ENCODE data around the gene NCOR2. TPM values are rescaled to one million over a fixed set of nuclear protein-coding genes. Genes with fewer than 3 reads are reported as not detected.

Gene NCOR2
- total RNA-seq, 1 experiment from 2014 or later, result 326 TPM

DNA sequence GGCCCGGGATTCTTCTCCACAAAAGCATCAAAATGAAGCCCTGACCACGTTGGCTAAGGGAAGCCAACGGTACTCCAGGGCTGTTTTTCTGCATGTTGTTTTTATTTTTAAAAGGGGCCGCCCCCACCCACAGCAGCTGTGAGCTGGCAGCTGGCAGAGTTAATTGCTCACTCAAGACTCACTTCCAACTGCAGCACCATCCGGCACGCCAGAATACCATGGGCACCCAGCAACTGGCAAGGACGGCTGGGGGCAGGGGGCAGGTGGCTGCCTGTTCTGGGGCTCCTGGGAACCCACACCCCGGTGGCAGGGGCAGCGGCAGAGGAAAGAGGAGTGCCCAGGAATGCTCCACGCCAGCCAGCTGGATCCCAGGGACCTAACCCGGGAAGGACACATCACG is 44.3 kb downstream of the NCOR2 start (continued):
- TF ChIP-seq ZNF512 (CRISPR knock-in tag; IDR thresholded peaks at IDR 0.05; ENCODE audit: borderline replicate concordance) (no peak), TEAD1 (CRISPR knock-in tag; IDR thresholded peaks at IDR 0.05) (no peak)

GRCh38 chr12:124520907-124521306 is 46.5 kb downstream of the NCOR2 start:
- TF ChIP-seq TEAD1 (CRISPR knock-in tag; IDR thresholded peaks at IDR 0.05) (no peak), GABPB1 (CRISPR knock-in tag; IDR thresholded peaks at IDR 0.05) (no peak), PRRX2 (CRISPR knock-in tag; IDR thresholded peaks at IDR 0.05) (no peak), ZNF512 (CRISPR knock-in tag; IDR thresholded peaks at IDR 0.05; ENCODE audit: borderline replicate concordance) (no peak), GTF2I (CRISPR knock-in tag; conservative IDR thresholded peaks at IDR 0.05) (no peak), FOXJ3 (CRISPR knock-in tag; IDR thresholded peaks at IDR 0.05; ENCODE audit: borderline replicate concordance) (no peak), NFYB (CRISPR knock-in tag; conservative IDR thresholded peaks at IDR 0.05; ENCODE audit: low read depth) (no peak), EMX1 (CRISPR knock-in tag; IDR thresholded peaks at IDR 0.05) (no peak)
- TF ChIP-seq, protein P1, sequence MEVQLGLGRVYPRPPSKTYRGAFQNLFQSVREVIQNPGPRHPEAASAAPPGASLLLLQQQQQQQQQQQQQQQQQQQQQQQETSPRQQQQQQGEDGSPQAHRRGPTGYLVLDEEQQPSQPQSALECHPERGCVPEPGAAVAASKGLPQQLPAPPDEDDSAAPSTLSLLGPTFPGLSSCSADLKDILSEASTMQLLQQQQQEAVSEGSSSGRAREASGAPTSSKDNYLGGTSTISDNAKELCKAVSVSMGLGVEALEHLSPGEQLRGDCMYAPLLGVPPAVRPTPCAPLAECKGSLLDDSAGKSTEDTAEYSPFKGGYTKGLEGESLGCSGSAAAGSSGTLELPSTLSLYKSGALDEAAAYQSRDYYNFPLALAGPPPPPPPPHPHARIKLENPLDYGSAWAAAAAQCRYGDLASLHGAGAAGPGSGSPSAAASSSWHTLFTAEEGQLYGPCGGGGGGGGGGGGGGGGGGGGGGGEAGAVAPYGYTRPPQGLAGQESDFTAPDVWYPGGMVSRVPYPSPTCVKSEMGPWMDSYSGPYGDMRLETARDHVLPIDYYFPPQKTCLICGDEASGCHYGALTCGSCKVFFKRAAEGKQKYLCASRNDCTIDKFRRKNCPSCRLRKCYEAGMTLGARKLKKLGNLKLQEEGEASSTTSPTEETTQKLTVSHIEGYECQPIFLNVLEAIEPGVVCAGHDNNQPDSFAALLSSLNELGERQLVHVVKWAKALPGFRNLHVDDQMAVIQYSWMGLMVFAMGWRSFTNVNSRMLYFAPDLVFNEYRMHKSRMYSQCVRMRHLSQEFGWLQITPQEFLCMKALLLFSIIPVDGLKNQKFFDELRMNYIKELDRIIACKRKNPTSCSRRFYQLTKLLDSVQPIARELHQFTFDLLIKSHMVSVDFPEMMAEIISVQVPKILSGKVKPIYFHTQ (CRISPR knock-in tag; IDR thresholded peaks at IDR 0.05), result no peak
- TF ChIP-seq, protein P2, sequence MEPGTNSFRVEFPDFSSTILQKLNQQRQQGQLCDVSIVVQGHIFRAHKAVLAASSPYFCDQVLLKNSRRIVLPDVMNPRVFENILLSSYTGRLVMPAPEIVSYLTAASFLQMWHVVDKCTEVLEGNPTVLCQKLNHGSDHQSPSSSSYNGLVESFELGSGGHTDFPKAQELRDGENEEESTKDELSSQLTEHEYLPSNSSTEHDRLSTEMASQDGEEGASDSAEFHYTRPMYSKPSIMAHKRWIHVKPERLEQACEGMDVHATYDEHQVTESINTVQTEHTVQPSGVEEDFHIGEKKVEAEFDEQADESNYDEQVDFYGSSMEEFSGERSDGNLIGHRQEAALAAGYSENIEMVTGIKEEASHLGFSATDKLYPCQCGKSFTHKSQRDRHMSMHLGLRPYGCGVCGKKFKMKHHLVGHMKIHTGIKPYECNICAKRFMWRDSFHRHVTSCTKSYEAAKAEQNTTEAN (CRISPR knock-in tag; IDR thresholded peaks at IDR 0.05), result no peak
- TF ChIP-seq, protein P3, sequence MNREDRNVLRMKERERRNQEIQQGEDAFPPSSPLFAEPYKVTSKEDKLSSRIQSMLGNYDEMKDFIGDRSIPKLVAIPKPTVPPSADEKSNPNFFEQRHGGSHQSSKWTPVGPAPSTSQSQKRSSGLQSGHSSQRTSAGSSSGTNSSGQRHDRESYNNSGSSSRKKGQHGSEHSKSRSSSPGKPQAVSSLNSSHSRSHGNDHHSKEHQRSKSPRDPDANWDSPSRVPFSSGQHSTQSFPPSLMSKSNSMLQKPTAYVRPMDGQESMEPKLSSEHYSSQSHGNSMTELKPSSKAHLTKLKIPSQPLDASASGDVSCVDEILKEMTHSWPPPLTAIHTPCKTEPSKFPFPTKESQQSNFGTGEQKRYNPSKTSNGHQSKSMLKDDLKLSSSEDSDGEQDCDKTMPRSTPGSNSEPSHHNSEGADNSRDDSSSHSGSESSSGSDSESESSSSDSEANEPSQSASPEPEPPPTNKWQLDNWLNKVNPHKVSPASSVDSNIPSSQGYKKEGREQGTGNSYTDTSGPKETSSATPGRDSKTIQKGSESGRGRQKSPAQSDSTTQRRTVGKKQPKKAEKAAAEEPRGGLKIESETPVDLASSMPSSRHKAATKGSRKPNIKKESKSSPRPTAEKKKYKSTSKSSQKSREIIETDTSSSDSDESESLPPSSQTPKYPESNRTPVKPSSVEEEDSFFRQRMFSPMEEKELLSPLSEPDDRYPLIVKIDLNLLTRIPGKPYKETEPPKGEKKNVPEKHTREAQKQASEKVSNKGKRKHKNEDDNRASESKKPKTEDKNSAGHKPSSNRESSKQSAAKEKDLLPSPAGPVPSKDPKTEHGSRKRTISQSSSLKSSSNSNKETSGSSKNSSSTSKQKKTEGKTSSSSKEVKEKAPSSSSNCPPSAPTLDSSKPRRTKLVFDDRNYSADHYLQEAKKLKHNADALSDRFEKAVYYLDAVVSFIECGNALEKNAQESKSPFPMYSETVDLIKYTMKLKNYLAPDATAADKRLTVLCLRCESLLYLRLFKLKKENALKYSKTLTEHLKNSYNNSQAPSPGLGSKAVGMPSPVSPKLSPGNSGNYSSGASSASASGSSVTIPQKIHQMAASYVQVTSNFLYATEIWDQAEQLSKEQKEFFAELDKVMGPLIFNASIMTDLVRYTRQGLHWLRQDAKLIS (CRISPR knock-in tag; IDR thresholded peaks at IDR 0.05; ENCODE audit: borderline replicate concordance), result no peak
- TF ChIP-seq, protein P4, sequence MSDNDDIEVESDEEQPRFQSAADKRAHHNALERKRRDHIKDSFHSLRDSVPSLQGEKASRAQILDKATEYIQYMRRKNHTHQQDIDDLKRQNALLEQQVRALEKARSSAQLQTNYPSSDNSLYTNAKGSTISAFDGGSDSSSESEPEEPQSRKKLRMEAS (CRISPR knock-in tag; IDR thresholded peaks at IDR 0.05), result no peak
- TF ChIP-seq, protein P5, sequence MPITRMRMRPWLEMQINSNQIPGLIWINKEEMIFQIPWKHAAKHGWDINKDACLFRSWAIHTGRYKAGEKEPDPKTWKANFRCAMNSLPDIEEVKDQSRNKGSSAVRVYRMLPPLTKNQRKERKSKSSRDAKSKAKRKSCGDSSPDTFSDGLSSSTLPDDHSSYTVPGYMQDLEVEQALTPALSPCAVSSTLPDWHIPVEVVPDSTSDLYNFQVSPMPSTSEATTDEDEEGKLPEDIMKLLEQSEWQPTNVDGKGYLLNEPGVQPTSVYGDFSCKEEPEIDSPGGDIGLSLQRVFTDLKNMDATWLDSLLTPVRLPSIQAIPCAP (CRISPR knock-in tag; IDR thresholded peaks at IDR 0.05), result no peak
- ChIA-PET CTCF (interaction anchor here (1.6 kb wide), 1 partner anchor 8 kb away, joined by 3 read pairs; no protein-coding TSS in a partner anchor), POLR2A (no interaction called here)
- peaks cover 31% of the 10 kb centered on the region for H3K4me1 Mint-ChIP-seq
- no peaks in the 10 kb centered on the region; the same call in 1 of the 2 replicates for H3K36me3 Mint-ChIP-seq
- H3K27ac Mint-ChIP-seq, result peak overlapping the region; percentile 31
- DNase-seq (ENCODE audit: low spot score) (no peak), ATAC-seq (no peak)
- no peak overlapping the region for H3K4me3 Mint-ChIP-seq
- no peaks in the 10 kb centered on the region for H3K9me3 Mint-ChIP-seq
- no peaks in the 10 kb centered on the region for H3K27me3 Mint-ChIP-seq (ENCODE audit: low read depth)

Measured in WTC11 (cell line).